ENCODE measurements around the gene TMEM132C.
"Not testable (repeated sequence)": the region's sequence is repeated elsewhere in the genome, so short reads cannot be mapped to it uniquely, and the experiment has no call there.

The TMEM132C gene

GRCh38 chr12:128483526-128484255 lies 216.7 kb downstream of the TMEM132C start:
- no peak for DNase-seq (ENCODE audit: low spot score)

GRCh38 chr12:128497376-128497775 lies 230.4 kb downstream of the TMEM132C start:
- not testable (repeated sequence) for DNase-seq (ENCODE audit: low spot score)

GRCh38 chr12:128507470-128507869 lies 240.5 kb downstream of the TMEM132C start:
- DNase-seq (ENCODE audit: low spot score), result no peak

- DNase-seq (ENCODE audit: low spot score), result no peak
Observed at GRCh38 chr12:128509170-128509569, 242.2 kb downstream of the TMEM132C start.

GRCh38 chr12:128510511-128510910 lies 243.5 kb downstream of the TMEM132C start:
- DNase-seq (ENCODE audit: low spot score), result no peak

GRCh38 chr12:128513331-128513730 lies 246.4 kb downstream of the TMEM132C start:
- no peak for DNase-seq (ENCODE audit: low spot score)

- no peak for DNase-seq (ENCODE audit: low spot score)
Observed at GRCh38 chr12:128513831-128514230, 246.9 kb downstream of the TMEM132C start.

GRCh38 chr12:128518644-128519043 lies 251.7 kb downstream of the TMEM132C start:
- no peak for DNase-seq (ENCODE audit: low spot score)

GRCh38 chr12:128519426-128519825 lies 252.5 kb downstream of the TMEM132C start:
- no peak for DNase-seq (ENCODE audit: low spot score)

- DNase-seq (ENCODE audit: low spot score), result no peak
Observed at GRCh38 chr12:128521981-128522380, 255.0 kb downstream of the TMEM132C start.

GRCh38 chr12:128524439-128524838 lies 257.5 kb downstream of the TMEM132C start:
- DNase-seq (ENCODE audit: low spot score), result no peak

- no peak for DNase-seq (ENCODE audit: low spot score)
Observed at GRCh38 chr12:128531170-128531569, 264.2 kb downstream of the TMEM132C start.

GRCh38 chr12:128534906-128535305 lies 267.9 kb downstream of the TMEM132C start:
- no peak for DNase-seq (ENCODE audit: low spot score)

- DNase-seq (ENCODE audit: low spot score), result no peak
Observed at GRCh38 chr12:128536810-128537209, 269.8 kb downstream of the TMEM132C start.

- DNase-seq (ENCODE audit: low spot score), result no peak
Observed at GRCh38 chr12:128537668-128538067, 270.7 kb downstream of the TMEM132C start.

- no peak for DNase-seq (ENCODE audit: low spot score)
Observed at GRCh38 chr12:128542844-128543243, 275.9 kb downstream of the TMEM132C start.

- no peak for DNase-seq (ENCODE audit: low spot score)
Observed at GRCh38 chr12:128543460-128543859, 276.5 kb downstream of the TMEM132C start.

GRCh38 chr12:128543971-128544370 lies 277.0 kb downstream of the TMEM132C start:
- no peak for DNase-seq (ENCODE audit: low spot score)

- DNase-seq (ENCODE audit: low spot score), result no peak
Observed at GRCh38 chr12:128548949-128549348, 282.0 kb downstream of the TMEM132C start.

GRCh38 chr12:128549601-128550218 lies 282.7 kb downstream of the TMEM132C start:
- no peak for DNase-seq (ENCODE audit: low spot score)

- DNase-seq (ENCODE audit: low spot score), result no peak
Observed at GRCh38 chr12:128551266-128551665, 284.3 kb downstream of the TMEM132C start.

GRCh38 chr12:128554546-128555304 lies 287.8 kb downstream of the TMEM132C start:
- no peak for DNase-seq (ENCODE audit: low spot score)

- no peak for DNase-seq (ENCODE audit: low spot score)
Observed at GRCh38 chr12:128557231-128557630, 290.3 kb downstream of the TMEM132C start.

All from left forelimb (tissue), 1 donor.